ENCODE results near the gene PPM1D. TPM values are rescaled to one million over a fixed set of nuclear protein-coding genes. Genes with fewer than 3 reads are reported as not detected.

PPM1D gene
- total and polyA plus RNA-seq, 8 donors, result 2.2 to 42.0 (median 5.3) TPM

GRCh38 chr17:60675997-60676396 lies 76.0 kb downstream of the PPM1D start:
- WGBS, 5 donors, result 92 to 96% (median 94%) methylated on average over 6 of the region's 6 CpGs
- Histone ChIP-seq H3K4me1 (peaks cover 12 to 20% (median 19%) of the 10 kb centered on the region in 4 donors), H3K27me3 (no peaks in the 10 kb centered on the region), H3K27ac (no peak overlapping the region), H3K9me3 (peaks cover 0 to 4% (median 0%) of the 10 kb centered on the region in 4 donors), H3K36me3 (peaks cover 0 to 7% (median 5%) of the 10 kb centered on the region in 4 donors), H3K4me3 (no peak overlapping the region)
- intact Hi-C loops (cut with DNase I; ENCODE audit: low total_unique reads), result no loop called here
- no peak for DNase-seq
- TF ChIP-seq POLR2A (IDR thresholded peaks at IDR 0.05), result no peak
- TF ChIP-seq CTCF (IDR thresholded peaks at IDR 0.05), result no peak
- TF ChIP-seq EP300 (IDR thresholded peaks at IDR 0.05), result no peak
- TF ChIP-seq POLR2AphosphoS5 (IDR thresholded peaks at IDR 0.05), result no peak

- peaks cover 0 to 4% (median 0%) of the 10 kb centered on the region in 4 donors for H3K9me3 ChIP-seq
- H3K4me3 ChIP-seq, result peak overlapping the region; percentile 62 to 94 (median 83)
- H3K27me3 ChIP-seq, result no peaks in the 10 kb centered on the region
- WGBS, 5 donors, result 26 to 31% (median 27%) methylated on average over 17 of the region's 17 CpGs
- intact Hi-C loops (cut with DNase I; ENCODE audit: low total_unique reads), result no loop called here
- TF ChIP-seq CTCF (IDR thresholded peaks at IDR 0.05) (no peak), POLR2AphosphoS5 (IDR thresholded peaks at IDR 0.05) (no peak), EP300 (IDR thresholded peaks at IDR 0.05) (no peak), POLR2A (IDR thresholded peaks at IDR 0.05) (no peak)
- H3K4me1 ChIP-seq, result peaks cover 12 to 20% (median 19%) of the 10 kb centered on the region in 4 donors
- no peak for DNase-seq
- peaks cover 0 to 15% (median 12%) of the 10 kb centered on the region in 4 donors for H3K36me3 ChIP-seq
- peak overlapping the region; percentile 56 to 81 (median 79) for H3K27ac ChIP-seq
Measured at GRCh38 chr17:60676758-60677307, 76.8 kb downstream of the PPM1D start.

GRCh38 chr17:60677308-60678117 lies 77.5 kb downstream of the PPM1D start, which contains the start of gene BCAS3:
Gene BCAS3, plus strand, starts transcription at chr17:60677851.
- WGBS, 5 donors, result 0 to 1% (median 1%) methylated on average over 45 to 51 of the region's 51 CpGs
- peaks cover 0 to 4% (median 0%) of the 10 kb centered on the region in 4 donors for H3K9me3 ChIP-seq
- peaks cover 0 to 22% (median 19%) of the 10 kb centered on the region in 4 donors for H3K36me3 ChIP-seq
- peak within 1 kb of the TSS; percentile 74 to 81 (median 79) for H3K27ac ChIP-seq
- peaks cover 12 to 20% (median 19%) of the 10 kb centered on the region in 4 donors for H3K4me1 ChIP-seq
- H3K4me3 ChIP-seq, result peak within 1 kb of the TSS; percentile 62 to 94 (median 83)
- peak; percentile 97 to 99 for DNase-seq
- peak; percentile 75 to 94 (median 94) for TF ChIP-seq POLR2AphosphoS5 (IDR thresholded peaks at IDR 0.05)
- no peak for TF ChIP-seq EP300 (IDR thresholded peaks at IDR 0.05)
- peak in 1 of 7 experiments; percentile 8 for TF ChIP-seq CTCF (IDR thresholded peaks at IDR 0.05)
- peak in 2 of 4 donors; percentile 50 to 86 for TF ChIP-seq POLR2A (IDR thresholded peaks at IDR 0.05)
- H3K27me3 ChIP-seq, result no peaks in the 10 kb centered on the region
- intact Hi-C loops (cut with DNase I; ENCODE audit: low total_unique reads), result no loop called here

GRCh38 chr17:60678118-60678444 lies 78.1 kb downstream of the PPM1D start:
- Histone ChIP-seq H3K9me3 (peaks cover 0 to 4% (median 0%) of the 10 kb centered on the region in 4 donors), H3K4me1 (peaks cover 12 to 20% (median 19%) of the 10 kb centered on the region in 4 donors), H3K4me3 (peak overlapping the region; percentile 62 to 94 (median 83)), H3K27me3 (no peaks in the 10 kb centered on the region), H3K27ac (peak overlapping the region; percentile 74 to 81 (median 79)), H3K36me3 (peaks cover 0 to 28% (median 23%) of the 10 kb centered on the region in 4 donors)
- no peak for DNase-seq
- no peak for TF ChIP-seq EP300 (IDR thresholded peaks at IDR 0.05)
- TF ChIP-seq POLR2A (IDR thresholded peaks at IDR 0.05), result no peak
- no peak for TF ChIP-seq CTCF (IDR thresholded peaks at IDR 0.05)
- no peak for TF ChIP-seq POLR2AphosphoS5 (IDR thresholded peaks at IDR 0.05)
- intact Hi-C loops (cut with DNase I; ENCODE audit: low total_unique reads), result no loop called here
- WGBS, 5 donors, result 1 to 5% (median 4%) methylated on average over 6 of the region's 6 CpGs
